HCT116 (cell line): ENCODE results near the gene TSPAN10. TPM values are rescaled to one million over a fixed set of nuclear protein-coding genes. Genes with fewer than 3 reads are reported as not detected.

Experiments used
- ATAC-seq: fragments of 200-7000 bp; cut with Tn5 transposase; 2 replicates; pipeline ENCODE4 v1.9.1; 2020; ENCODE audit warnings: mild to moderate bottlenecking, moderate library complexity
- BruUV-seq: library from RNA; stranded (reverse); fragments of 400-500 nt; replicated peaks from 2 replicates; lab custom pipeline; 2021; lab: Mats Ljungman, UMichigan
- CTCF ChIA-PET: fragments of 300-600 bp; sonication (Branson Sonifier 250); formaldehyde crosslinking; loops from one replicate; lab custom pipeline; 2021; ENCODE audit warnings: antibody characterized with exemption; lab: Charles Lee
- POLR2A ChIA-PET: fragments of 300-600, 350-600 bp; sonication (Branson Sonifier 250); formaldehyde crosslinking; loops from one replicate; lab custom pipeline; 2021; ENCODE audit warnings: antibody characterized with exemption; lab: Charles Lee
- RAD21 ChIA-PET, 2 experiments: fragments of 300-600 bp; sonication (Branson Sonifier 250); formaldehyde crosslinking; loops; one replicate each; lab custom pipeline; 2023; ENCODE audit warnings: low total read pairs in 2 of 2; ENCODE audit not compliant: uncharacterized antibody in 2 of 2, unreplicated experiment in 2 of 2, low non-redundant PET in 1 of 2; lab: Charles Lee
- DNase-seq: peaks from one replicate; pipeline ENCODE4 v3.0.0-alpha.2; 2010; ENCODE audit warnings: low read depth, low spot score
- H2AFZ ChIP-seq: fragments of 200-600 bp; shearing (Covaris generic), sonication (generic); 2 replicates; pipeline ENCODE4 v1.6.1; 2017; ENCODE audit warnings: low read depth, mixed run types, mixed read lengths, antibody characterized with exemption, low read length; ENCODE audit not compliant: poor library complexity, severe bottlenecking
- H3K27ac ChIP-seq: 2 replicates; pipeline ENCODE4 v1.5.1; 2012; ENCODE audit warnings: low read depth, low read length
- H3K27me3 ChIP-seq: fragments of 200-600 bp; sonication (generic); 2 replicates; pipeline ENCODE4 v1.6.1; 2016; ENCODE audit warnings: mixed run types, low read length, mixed read lengths; ENCODE audit not compliant: insufficient read depth
- H3K36me3 ChIP-seq, 2 experiments: fragments of 200-500 bp in 1 of 2; fragments of 200-600 bp in 1 of 2; sonication (Bioruptor generic) in 1 of 2; sonication (generic) in 1 of 2; 2 replicates each; pipeline versions ENCODE4 v1.5.1 to v1.6.1; 2014 to 2016; ENCODE audit warnings: low read length in 2 of 2, inconsistent platforms in 1 of 2, mixed read lengths in 1 of 2, mixed run types in 1 of 2; ENCODE audit not compliant: insufficient read depth in 2 of 2, control insufficient read depth in 1 of 2
- H3K4me1 ChIP-seq, 2 experiments: fragments of 200-600 bp in 1 of 2; sonication (generic) in 1 of 2; 2 replicates each; pipeline versions ENCODE4 v1.5.1 to v1.6.1; 2012 to 2017; ENCODE audit warnings: low read length in 2 of 2, inconsistent platforms in 1 of 2, mild to moderate bottlenecking in 1 of 2, mixed read lengths in 1 of 2, mixed run types in 1 of 2, moderate library complexity in 1 of 2; ENCODE audit not compliant: insufficient read depth in 2 of 2, control insufficient read depth in 1 of 2
- H3K4me2 ChIP-seq: fragments of 200-600 bp; sonication (generic); 2 replicates; pipeline ENCODE4 v1.6.1; 2017; ENCODE audit warnings: mixed run types, low read length, mixed read lengths
- H3K4me3 ChIP-seq, 2 experiments: fragments of 200-600 bp in 1 of 2; sonication (generic) in 1 of 2; replicated peaks in 1 of 2; 2 replicates each; pipeline ENCODE4 v1.5.1; 2011 to 2016; ENCODE audit warnings: low read length in 2 of 2, control low read depth in 1 of 2, low read depth in 1 of 2, mild to moderate bottlenecking in 1 of 2, mixed read lengths in 1 of 2, mixed run types in 1 of 2
- H3K79me2 ChIP-seq: fragments of 200-600 bp; sonication (generic); 2 replicates; pipeline ENCODE4 v1.6.1; 2017; ENCODE audit warnings: mild to moderate bottlenecking, mixed run types, low read length, moderate library complexity, mixed read lengths; ENCODE audit not compliant: insufficient read depth
- H3K9ac ChIP-seq: fragments of 200-600 bp; sonication (generic); 2 replicates; pipeline ENCODE4 v1.6.1; 2016; ENCODE audit warnings: low read length, mixed read lengths
- H3K9me2 ChIP-seq: fragments of 200-600 bp; sonication (generic), shearing (Covaris generic); 2 replicates; pipeline ENCODE4 v1.6.1; 2017; ENCODE audit warnings: mixed run types, mild to moderate bottlenecking, moderate library complexity; ENCODE audit not compliant: insufficient read depth
- H3K9me3 ChIP-seq, 2 experiments: fragments of 200-500 bp in 1 of 2; fragments of 200-600 bp in 1 of 2; sonication (Bioruptor generic) in 1 of 2; sonication (generic) in 1 of 2; 2 replicates each; pipeline ENCODE4 v1.6.1; 2014 to 2017; ENCODE audit warnings: low read length in 2 of 2, mixed read lengths in 2 of 2, inconsistent platforms in 1 of 2, low read depth in 1 of 2, mild to moderate bottlenecking in 1 of 2, mixed run types in 1 of 2, moderate library complexity in 1 of 2; ENCODE audit not compliant: control insufficient read depth in 1 of 2, insufficient read depth in 1 of 2
- H4K20me1 ChIP-seq: fragments of 200-600 bp; sonication (generic), shearing (Covaris generic); 2 replicates; pipeline ENCODE4 v1.6.1; 2017; ENCODE audit warnings: mixed run types, mild to moderate bottlenecking, moderate library complexity; ENCODE audit not compliant: insufficient read depth
- CBX3 ChIP-seq: IDR thresholded peaks from 2 replicates; pipeline ENCODE4 v1.6.1; 2012; ENCODE audit warnings: low read depth
- CTCF ChIP-seq, 3 experiments: fragments of 200-600 bp in 1 of 3; sonication (generic) in 1 of 3; IDR thresholded peaks in 2 of 3; conservative IDR thresholded peaks in 1 of 3; 2 replicates each; pipeline ENCODE4 v1.5.1; 2012 to 2017; ENCODE audit warnings: low read depth in 2 of 3, low read length in 2 of 3, antibody characterized with exemption in 1 of 3, borderline replicate concordance in 1 of 3, control low read depth in 1 of 3, mild to moderate bottlenecking in 1 of 3, mixed read lengths in 1 of 3, mixed run types in 1 of 3, moderate library complexity in 1 of 3; ENCODE audit not compliant: insufficient read depth in 1 of 3
- EGR1 ChIP-seq: IDR thresholded peaks from 2 replicates; pipeline ENCODE4 v1.6.1; 2012; ENCODE audit warnings: low read depth
- ELF1 ChIP-seq: IDR thresholded peaks from 2 replicates; pipeline ENCODE4 v1.6.1; 2012; ENCODE audit warnings: low read depth, borderline replicate concordance
- POLR2A ChIP-seq: IDR thresholded peaks from 2 replicates; pipeline ENCODE4 v1.7.0; 2011; ENCODE audit warnings: borderline replicate concordance; ENCODE audit not compliant: insufficient read depth, insufficient read length; ENCODE audit errors: extremely low read depth
- REST ChIP-seq: IDR thresholded peaks from 2 replicates; pipeline ENCODE4 v1.6.1; 2012; ENCODE audit warnings: low read depth
- TCF7L2 ChIP-seq: IDR thresholded peaks from 2 replicates; pipeline ENCODE4 v1.7.0; 2011; ENCODE audit warnings: borderline replicate concordance, inconsistent platforms; ENCODE audit not compliant: insufficient read depth, insufficient read length; ENCODE audit errors: extremely low read depth
- ZBTB33 ChIP-seq: IDR thresholded peaks from 2 replicates; pipeline ENCODE4 v1.6.1; 2011; ENCODE audit warnings: mild to moderate bottlenecking, low read length, moderate library complexity; ENCODE audit not compliant: insufficient replicate concordance; ENCODE audit errors: extremely low read depth
- ZFX ChIP-seq: fragments of 450-650 bp; IDR thresholded peaks from 2 replicates; pipeline ENCODE4 v1.6.1; 2017
- ZNF274 ChIP-seq: fragments of 200-500 bp; sonication (Bioruptor generic); IDR thresholded peaks from 2 replicates; pipeline ENCODE4 v1.6.1; 2014; ENCODE audit warnings: mild to moderate bottlenecking, low read depth, low read length, inconsistent platforms
- intact Hi-C: fragments of 100-400 bp; cut with micrococcal nuclease; formaldehyde crosslinking; loops from 2 replicates; pipeline ENCODE4 v1.10.0; 2022
- total RNA-seq: library from RNA; stranded (reverse); gene quantifications from one replicate; pipeline ENCODE4 v1.2.1, GENCODE V29; 2021; ENCODE audit not compliant: unreplicated experiment

TSPAN10 gene
- total RNA-seq, 1 experiment from 2014 or later: 2.3 TPM

GRCh38 chr17:81648013-81648706 is 11.2 kb downstream of the TSPAN10 start (continued):
- no peak for TF ChIP-seq REST
- no peak for TF ChIP-seq ZNF274
- no peak for TF ChIP-seq POLR2A
- no peak for TF ChIP-seq ZBTB33

GRCh38 chr17:81648707-81649085 is 11.7 kb downstream of the TSPAN10 start:
- ChIA-PET RAD21 (no interaction called here), POLR2A (no interaction called here), CTCF (no interaction called here)
- TF ChIP-seq TCF7L2: no peak
- no peak for TF ChIP-seq ZFX
- TF ChIP-seq CBX3: no peak
- TF ChIP-seq ELF1: no peak
- no peak for TF ChIP-seq EGR1
- no peak for TF ChIP-seq ZBTB33
- TF ChIP-seq CTCF (IDR thresholded peaks at IDR 0.05 in 2 of 3, conservative IDR thresholded peaks at IDR 0.05 in 1 of 3; ENCODE audit: borderline replicate concordance in 1 of 3, insufficient read depth in 1 of 3, low read depth in 2 of 3, low read length in 2 of 3): no peak
- BruUV-seq: no TSS peak
- H3K4me2 ChIP-seq: no peak overlapping the region
- no peaks in the 10 kb centered on the region for H3K9me2 ChIP-seq
- no peak overlapping the region for H2AFZ ChIP-seq
- peaks cover 0 to 5% of the 10 kb centered on the region in 2 experiments; a peak in 1 of 4 replicates for H3K9me3 ChIP-seq
- no peaks in the 10 kb centered on the region for H4K20me1 ChIP-seq
- H3K36me3 ChIP-seq: no peaks in the 10 kb centered on the region
- no peak overlapping the region for H3K4me3 ChIP-seq
- intact Hi-C loops: no loop called here
- H3K79me2 ChIP-seq: no peaks in the 10 kb centered on the region
- no peak overlapping the region for H3K9ac ChIP-seq
- H3K27ac ChIP-seq: no peak overlapping the region
- peaks cover 7 to 19% of the 10 kb centered on the region in 2 experiments; a peak in 3 of 4 replicates for H3K4me1 ChIP-seq
- H3K27me3 ChIP-seq: no peaks in the 10 kb centered on the region
- DNase-seq (no peak), ATAC-seq (no peak)
